OCI-LY1 (cell line): ENCODE data around the gene LAMA3.

Experiments
- EZH2 ChIP-seq: fragments of 200-600 bp; sonication (generic), shearing (Covaris generic); IDR thresholded peaks from 2 replicates; pipeline ENCODE4 v1.8.0; 2017; ENCODE audit warnings: borderline replicate concordance, mixed run types, mild to moderate bottlenecking, antibody characterized with exemption, low read length, moderate library complexity, mixed read lengths
- TF ChIP-seq, protein P1 (sequence below): fragments of 200-600 bp; sonication (generic), shearing (Covaris generic); IDR thresholded peaks from 2 replicates; pipeline ENCODE4 v1.5.1; 2017; ENCODE audit warnings: mild to moderate bottlenecking, antibody characterized with exemption, low read length, moderate library complexity, mixed read lengths

DNA sequence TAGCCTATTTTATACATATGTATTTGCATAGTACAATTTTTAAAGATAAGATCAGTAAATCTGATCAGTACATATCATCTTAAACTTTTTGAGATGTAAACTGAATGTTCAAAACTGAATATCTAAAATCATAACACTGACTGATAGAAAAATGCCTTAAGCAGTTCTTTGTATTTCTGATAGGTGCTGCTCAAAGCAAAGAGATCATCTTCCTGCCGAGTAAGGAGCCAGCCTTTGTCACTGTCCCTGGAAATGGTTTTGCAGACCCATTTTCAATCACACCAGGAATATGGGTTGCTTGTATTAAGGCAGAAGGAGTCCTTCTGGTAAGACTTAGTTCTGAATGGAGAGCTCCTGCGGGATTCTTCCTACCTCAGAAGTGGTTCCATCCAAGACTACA lies 135.0 kb downstream of the LAMA3 start:
- TF ChIP-seq, protein P1, sequence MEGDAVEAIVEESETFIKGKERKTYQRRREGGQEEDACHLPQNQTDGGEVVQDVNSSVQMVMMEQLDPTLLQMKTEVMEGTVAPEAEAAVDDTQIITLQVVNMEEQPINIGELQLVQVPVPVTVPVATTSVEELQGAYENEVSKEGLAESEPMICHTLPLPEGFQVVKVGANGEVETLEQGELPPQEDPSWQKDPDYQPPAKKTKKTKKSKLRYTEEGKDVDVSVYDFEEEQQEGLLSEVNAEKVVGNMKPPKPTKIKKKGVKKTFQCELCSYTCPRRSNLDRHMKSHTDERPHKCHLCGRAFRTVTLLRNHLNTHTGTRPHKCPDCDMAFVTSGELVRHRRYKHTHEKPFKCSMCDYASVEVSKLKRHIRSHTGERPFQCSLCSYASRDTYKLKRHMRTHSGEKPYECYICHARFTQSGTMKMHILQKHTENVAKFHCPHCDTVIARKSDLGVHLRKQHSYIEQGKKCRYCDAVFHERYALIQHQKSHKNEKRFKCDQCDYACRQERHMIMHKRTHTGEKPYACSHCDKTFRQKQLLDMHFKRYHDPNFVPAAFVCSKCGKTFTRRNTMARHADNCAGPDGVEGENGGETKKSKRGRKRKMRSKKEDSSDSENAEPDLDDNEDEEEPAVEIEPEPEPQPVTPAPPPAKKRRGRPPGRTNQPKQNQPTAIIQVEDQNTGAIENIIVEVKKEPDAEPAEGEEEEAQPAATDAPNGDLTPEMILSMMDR, result peak; percentile 25; the same call in 1 of the 2 replicates
- TF ChIP-seq EZH2, result no peak
